B cell (primary cell): ENCODE results near the gene PSG11.
"Not testable (repeated sequence)": the region's sequence is repeated elsewhere in the genome, so short reads cannot be mapped to it uniquely, and the experiment has no call there.

ENCODE experiments used
- EZH2 ChIP-seq: IDR thresholded peaks from 2 replicates; pipeline ENCODE4 v1.6.1; 2012; ENCODE audit warnings: borderline replicate concordance, low read depth, mild to moderate bottlenecking, moderate library complexity, low read length; ENCODE audit not compliant: insufficient read depth, poor library complexity, severe bottlenecking
- TF ChIP-seq, protein P1 (sequence below): fragments of 200-600 bp; IDR thresholded peaks from one replicate; pipeline ENCODE4 v1.8.0; 2022; ENCODE audit warnings: antibody characterized with exemption, mild to moderate bottlenecking

DNA sequence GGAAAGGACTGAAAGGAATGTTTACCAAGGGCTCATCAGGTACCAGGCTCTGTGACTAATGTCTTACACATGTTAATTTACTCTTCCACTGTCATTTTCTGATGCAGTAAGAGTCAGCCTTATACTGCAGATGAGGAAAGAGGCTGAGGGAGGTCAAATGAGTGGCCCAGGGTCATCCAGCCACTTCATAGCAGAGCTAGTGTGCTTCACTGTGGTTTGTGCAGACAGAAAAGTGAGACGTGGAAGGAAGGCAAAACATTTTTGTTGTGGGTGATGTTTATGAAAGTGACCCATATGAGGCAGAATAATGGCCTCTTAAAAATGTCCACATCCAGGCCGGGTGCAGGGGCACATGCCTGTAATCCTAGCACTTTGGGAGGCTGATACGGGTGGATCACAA is 34.0 kb upstream of the PSG11 start:
- TF ChIP-seq EZH2, result not testable (repeated sequence)
- TF ChIP-seq, protein P1, sequence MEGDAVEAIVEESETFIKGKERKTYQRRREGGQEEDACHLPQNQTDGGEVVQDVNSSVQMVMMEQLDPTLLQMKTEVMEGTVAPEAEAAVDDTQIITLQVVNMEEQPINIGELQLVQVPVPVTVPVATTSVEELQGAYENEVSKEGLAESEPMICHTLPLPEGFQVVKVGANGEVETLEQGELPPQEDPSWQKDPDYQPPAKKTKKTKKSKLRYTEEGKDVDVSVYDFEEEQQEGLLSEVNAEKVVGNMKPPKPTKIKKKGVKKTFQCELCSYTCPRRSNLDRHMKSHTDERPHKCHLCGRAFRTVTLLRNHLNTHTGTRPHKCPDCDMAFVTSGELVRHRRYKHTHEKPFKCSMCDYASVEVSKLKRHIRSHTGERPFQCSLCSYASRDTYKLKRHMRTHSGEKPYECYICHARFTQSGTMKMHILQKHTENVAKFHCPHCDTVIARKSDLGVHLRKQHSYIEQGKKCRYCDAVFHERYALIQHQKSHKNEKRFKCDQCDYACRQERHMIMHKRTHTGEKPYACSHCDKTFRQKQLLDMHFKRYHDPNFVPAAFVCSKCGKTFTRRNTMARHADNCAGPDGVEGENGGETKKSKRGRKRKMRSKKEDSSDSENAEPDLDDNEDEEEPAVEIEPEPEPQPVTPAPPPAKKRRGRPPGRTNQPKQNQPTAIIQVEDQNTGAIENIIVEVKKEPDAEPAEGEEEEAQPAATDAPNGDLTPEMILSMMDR, result not testable (repeated sequence)
